ENCODE results near the gene SGPP1.
"Not testable (repeated sequence)": the region's sequence is repeated elsewhere in the genome, so short reads cannot be mapped to it uniquely, and the experiment has no call there.

The SGPP1 gene

GRCh38 chr14:63726499-63726898, 1.4 kb downstream of the SGPP1 start:
- DNase-seq (ENCODE audit: low read depth) = no peak

GRCh38 chr14:63725786-63726460, 1.9 kb downstream of the SGPP1 start:
- no peak for DNase-seq (ENCODE audit: low read depth)

- DNase-seq (ENCODE audit: low read depth) = no peak
These were observed 10.2 kb downstream of the SGPP1 start for GRCh38 chr14:63717702-63718101.

DNA sequence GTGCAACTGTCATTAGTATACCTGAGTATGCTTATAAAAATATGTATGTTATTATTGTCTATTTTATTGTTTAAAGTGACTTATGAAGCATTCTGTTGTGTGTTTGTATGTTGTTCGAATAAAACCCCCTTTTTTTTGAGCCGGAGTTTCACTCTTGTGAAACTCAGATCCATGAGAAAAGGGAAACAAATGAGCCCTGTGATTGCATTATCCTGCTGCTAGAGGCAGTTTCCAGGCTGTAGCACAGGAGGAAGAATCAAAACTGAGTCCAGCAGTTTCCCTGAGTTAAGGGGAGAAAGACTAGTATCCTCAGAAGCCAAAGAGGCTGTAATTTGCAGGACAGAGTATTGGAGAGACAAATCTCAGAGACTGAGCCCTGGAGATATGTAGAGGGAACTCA, 12.5 kb downstream of the SGPP1 start:
- no peak for DNase-seq (ENCODE audit: low read depth)

DNA sequence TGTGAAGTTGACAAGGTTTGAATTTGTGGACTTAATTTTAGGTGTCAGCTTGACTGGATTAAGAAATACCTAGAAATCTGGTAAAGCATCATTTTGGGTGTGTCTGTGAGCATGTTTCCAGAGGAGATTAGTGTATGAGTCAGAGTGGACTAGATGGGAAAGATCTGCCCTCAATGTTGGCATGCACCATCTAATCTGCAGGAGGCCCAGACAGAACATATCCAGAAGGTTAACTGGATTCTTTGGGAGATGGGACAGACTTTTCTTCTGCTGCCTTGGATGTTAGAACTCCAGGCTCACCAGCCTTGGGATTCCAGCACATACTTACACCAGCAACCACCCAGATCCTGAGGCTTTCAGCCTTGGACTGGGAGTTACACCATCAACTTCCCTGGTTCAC, 14.1 kb downstream of the SGPP1 start:
- no peak for DNase-seq (ENCODE audit: low read depth)

GRCh38 chr14:63713058-63713457, 14.8 kb downstream of the SGPP1 start:
- DNase-seq (ENCODE audit: low read depth) = no peak

DNA sequence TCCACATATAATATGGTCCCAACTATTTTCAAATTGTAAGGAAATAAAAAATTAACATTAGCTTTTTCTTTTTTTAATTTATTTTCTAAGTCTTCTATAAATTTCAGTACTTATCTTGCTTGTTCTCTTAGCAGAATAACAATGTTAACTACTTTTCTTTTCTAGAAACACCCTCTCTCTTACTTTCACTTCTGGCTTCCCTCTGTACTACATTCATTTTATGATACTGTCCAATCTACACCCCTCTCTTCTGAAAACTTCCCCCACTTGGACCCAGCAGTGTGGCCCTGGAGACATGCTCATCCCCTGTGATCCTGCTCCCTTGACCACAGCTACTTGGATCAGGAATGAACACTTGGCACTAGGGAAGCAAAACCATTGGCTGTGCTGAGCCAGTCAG, 15.7 kb downstream of the SGPP1 start:
- no peak for DNase-seq (ENCODE audit: low read depth)

- DNase-seq (ENCODE audit: low read depth) = no peak
These were observed 17.4 kb downstream of the SGPP1 start for GRCh38 chr14:63710497-63710896.

DNA sequence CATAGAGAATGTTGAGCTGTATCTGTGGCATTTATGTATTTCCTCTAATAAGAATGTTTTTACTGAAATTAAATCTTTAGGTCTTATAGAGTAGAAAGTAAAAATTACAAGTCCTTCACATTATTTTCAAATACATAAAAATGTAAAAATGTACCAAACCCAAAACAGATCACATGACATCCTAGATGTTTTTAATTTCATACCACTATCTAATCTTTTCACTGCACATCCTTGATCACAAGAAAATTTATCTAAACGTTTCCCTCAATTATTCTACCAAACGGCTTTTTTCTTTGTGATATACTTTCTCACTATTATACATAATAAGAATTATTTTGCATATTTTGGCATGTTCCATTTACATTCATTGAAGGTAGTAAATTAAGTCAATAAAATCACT, 18.3 kb downstream of the SGPP1 start:
- no peak for DNase-seq (ENCODE audit: low read depth)

DNA sequence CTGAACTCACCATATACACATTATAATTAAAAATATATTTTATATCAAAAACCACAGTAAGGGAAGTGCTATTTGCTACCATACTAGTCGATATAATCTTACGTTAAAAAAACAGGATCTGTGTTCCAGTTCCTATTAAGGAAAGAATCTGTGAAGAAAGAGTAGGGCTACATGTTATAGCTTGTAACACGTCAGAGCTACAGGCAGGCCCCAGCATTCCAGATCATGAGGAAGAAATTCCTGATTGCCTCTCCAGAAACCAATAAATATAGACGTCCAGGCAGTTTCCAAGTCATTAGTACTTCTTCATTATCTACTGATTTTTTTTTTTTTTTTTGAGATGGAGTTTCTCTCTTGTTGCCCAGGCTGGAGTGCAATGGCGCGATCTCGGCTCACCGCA, 20.6 kb downstream of the SGPP1 start:
- DNase-seq (ENCODE audit: low read depth) = no peak

GRCh38 chr14:63705561-63706070, 22.2 kb downstream of the SGPP1 start:
- DNase-seq (ENCODE audit: low read depth) = no peak

DNA sequence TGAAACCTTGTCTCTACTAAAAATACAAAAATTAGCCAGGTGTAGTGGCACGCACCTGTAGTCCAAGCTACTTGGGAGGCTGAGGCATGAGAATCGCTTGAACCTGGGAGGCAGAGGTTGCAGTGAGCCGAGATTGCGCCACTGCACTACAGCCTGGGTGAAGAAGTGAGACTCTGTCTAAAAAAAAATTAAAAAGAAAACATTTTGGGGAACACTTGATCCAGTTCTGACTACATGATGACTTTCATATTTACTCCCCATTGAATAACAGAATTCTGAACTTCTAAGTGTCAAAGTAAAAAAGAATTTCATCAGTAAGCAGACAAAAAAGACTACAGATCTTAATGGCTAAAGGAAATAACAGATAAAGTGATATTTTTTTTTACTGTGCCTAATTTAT, 25.3 kb downstream of the SGPP1 start:
- not testable (repeated sequence) for DNase-seq (ENCODE audit: low read depth)

GRCh38 chr14:63701606-63702299, 26.1 kb downstream of the SGPP1 start:
- no peak for DNase-seq (ENCODE audit: low read depth)

GRCh38 chr14:63692310-63693020, 35.4 kb downstream of the SGPP1 start:
- DNase-seq (ENCODE audit: low read depth) = no peak

DNA sequence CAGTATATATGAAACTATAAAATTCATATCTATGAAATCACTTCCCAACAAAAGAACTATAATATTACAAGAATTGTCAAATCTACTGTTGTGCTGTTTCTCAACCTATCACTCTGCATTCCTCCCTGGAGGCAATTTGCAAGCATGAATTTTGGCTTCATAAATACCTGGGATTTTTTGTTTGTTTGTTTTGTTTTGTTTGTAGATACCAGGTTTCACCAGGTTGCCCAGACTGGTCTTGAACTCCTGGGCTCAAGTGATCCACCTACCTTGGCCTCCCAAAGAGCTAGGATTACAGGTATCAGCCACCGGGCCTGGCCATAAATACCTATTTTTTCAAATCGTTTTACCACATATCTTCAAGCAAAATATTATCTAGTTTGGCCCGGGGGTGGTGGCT, 38.7 kb downstream of the SGPP1 start:
- no peak for DNase-seq (ENCODE audit: low read depth)

- DNase-seq (ENCODE audit: low read depth) = no peak
These were observed 40.9 kb downstream of the SGPP1 start for GRCh38 chr14:63686926-63687325.

DNA sequence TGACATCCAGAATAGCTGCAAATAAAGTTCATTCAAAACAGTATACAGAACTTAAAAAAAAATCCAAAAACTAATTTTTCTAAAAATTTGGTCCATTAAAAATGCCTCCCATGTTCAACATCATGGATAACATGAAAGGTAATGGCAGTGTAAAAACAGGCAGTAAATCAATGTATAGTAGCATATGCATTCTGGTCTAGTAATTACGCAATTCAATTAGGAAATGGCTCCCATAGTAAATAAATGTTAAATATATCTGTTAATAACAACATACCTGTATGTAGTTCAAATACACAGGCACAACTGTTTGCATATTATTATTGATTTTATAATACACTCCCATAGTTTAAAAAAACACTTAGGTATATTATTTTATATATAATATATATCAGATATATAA, 42.5 kb downstream of the SGPP1 start:
- DNase-seq (ENCODE audit: low read depth) = no peak

DNA sequence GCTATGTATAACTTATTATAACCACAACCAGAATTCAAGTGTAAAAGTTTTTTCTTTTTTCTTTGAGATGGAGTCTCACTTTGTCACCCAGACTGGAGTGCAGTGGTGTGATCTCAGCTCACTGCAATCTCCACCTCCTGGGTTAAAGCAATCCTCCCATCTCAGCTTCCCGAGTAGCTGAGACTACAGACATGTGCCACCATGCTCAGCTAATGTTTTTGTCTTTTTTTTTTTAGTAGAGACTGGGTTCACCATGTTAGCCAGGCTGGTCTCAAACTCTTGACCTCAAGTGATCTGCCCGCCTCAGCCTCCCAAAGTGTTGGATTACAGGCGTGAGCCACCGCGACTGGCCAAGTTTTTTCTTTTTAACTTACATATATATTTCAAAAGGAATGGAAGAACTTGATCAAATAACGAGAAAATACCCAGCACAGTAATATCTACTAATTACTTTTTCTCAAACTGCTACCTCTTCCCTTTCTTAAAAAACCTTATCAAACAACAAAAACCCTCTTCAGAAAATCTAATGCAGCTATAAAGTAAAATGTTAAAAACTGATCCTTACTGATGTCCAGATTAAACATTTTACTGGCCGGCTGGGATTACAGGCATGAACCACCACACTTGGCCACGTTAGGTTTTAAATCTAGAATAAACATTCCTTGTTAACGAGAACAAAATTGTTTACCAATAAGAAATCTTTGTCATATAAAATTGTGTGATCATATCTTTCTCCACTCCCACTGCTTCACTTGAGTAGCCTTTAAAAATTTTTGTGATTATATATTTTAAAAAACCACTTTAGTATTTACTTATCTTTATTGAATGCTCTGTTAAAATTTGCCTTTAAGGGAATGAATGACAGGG, 44.9 kb downstream of the SGPP1 start:
- DNase-seq (ENCODE audit: low read depth) = no peak

GRCh38 chr14:63678536-63678935, 49.3 kb downstream of the SGPP1 start:
- no peak for DNase-seq (ENCODE audit: low read depth)

DNA sequence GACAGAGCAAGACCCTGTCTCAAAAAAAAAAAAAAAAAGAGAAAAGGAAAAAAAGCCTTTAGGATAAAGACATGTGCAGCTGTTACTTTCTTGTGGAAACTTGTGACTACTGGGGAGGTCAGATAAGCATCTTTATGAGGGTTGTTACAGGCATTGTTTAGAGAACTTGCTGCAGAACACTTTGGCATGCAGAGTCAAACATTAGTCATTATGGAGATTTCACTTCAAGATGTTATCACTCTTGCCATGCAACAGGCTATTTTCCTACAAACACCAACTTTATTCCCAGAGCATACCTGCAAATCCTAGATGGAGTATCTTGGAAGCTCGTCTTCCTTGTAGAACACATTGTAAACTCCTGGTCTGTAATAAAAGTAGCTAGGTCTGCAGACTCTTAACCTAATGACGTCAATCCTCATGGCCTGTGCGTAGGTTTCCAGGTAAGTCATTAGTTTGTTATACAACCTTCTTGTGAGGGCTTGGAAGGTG, 49.9 kb downstream of the SGPP1 start:
- DNase-seq (ENCODE audit: low read depth) = no peak

DNA sequence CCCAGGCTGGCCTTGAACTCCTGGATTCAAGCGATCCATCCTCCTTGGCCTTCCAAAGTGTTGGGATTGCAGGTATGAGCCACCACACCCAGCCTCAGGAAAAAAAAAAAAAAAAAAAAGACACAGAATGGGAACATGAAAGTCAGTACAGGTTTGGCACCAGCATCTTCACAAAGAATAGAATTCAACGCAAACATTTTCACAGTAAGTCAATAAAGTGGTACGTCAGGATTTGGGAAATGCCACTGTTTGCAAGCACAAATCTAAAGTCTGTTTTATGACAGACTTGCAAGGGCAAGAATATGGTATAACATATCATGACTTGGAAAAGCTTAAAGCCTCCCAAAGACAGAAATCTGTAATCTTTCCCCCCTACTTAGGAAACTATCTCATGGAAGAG, 51.2 kb downstream of the SGPP1 start:
- DNase-seq (ENCODE audit: low read depth) = no peak

DNA sequence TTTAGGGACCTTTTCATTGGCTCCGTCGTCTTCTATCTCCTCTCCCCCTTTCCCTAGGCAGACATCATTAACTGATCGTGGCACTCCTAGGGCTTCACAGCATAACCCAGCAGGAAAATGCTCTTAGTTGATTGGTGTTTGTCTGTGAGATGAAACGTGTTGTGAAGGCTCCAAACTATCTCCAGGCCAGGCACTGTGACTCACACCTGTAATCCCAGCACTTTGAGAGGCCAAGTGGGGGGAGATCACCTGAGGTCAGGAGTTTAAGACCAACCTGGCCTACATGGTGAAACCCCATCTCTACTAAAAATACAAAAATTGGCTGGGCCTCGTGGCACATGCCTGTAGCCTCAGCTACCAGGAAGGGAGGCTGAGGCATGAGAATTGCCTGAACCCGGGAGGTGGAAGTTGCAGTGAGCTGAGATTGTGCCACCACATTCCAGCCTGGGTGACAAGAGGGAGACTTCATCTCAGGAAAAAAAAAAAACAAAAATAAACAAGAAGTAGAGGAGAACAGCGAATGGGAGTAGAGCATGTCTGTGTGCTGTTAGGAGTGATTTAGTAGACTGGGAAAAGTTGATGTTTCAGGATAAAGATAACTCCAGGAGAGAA, 53.9 kb downstream of the SGPP1 start:
- no peak for DNase-seq (ENCODE audit: low read depth)

Data from activated T-helper 1 cell treated with Interleukin-2 at 50 U/mL for 16 hours (primary cell).